H9 (cell line): ENCODE measurements around the gene ZNF132. TPM values are rescaled to one million over a fixed set of nuclear protein-coding genes. Genes with fewer than 3 reads are reported as not detected.

Experiments
- DNase-seq: peaks from one replicate; pipeline ENCODE4 v3.0.0-alpha.2; 2017
- H2AFZ ChIP-seq: one replicate; pipeline ENCODE4 v1.6.1; 2013; ENCODE audit warnings: mild to moderate bottlenecking, low read length, control low read depth, moderate library complexity
- H2AK5ac ChIP-seq: 2 replicates; pipeline ENCODE4 v1.6.1; 2013; ENCODE audit warnings: low read length, control low read depth, mixed read lengths; ENCODE audit not compliant: insufficient read length
- H2BK120ac ChIP-seq: one replicate; pipeline ENCODE4 v1.6.1; 2013; ENCODE audit warnings: low read depth, mild to moderate bottlenecking, low read length, control low read depth, inconsistent platforms; ENCODE audit not compliant: poor library complexity, severe bottlenecking
- H2BK12ac ChIP-seq: 2 replicates; pipeline ENCODE4 v1.6.1; 2013; ENCODE audit warnings: low read length, control low read depth, mixed read lengths, low read depth; ENCODE audit not compliant: insufficient read length
- H2BK15ac ChIP-seq: 2 replicates; pipeline ENCODE4 v1.6.1; 2013; ENCODE audit warnings: low read depth, low read length, control low read depth
- H2BK20ac ChIP-seq: one replicate; pipeline ENCODE4 v1.6.1; 2013; ENCODE audit warnings: low read depth, mild to moderate bottlenecking, low read length, control low read depth, inconsistent platforms; ENCODE audit not compliant: poor library complexity, severe bottlenecking
- H2BK5ac ChIP-seq: 2 replicates; pipeline ENCODE4 v1.6.1; 2013; ENCODE audit warnings: low read length, control low read depth, mixed read lengths; ENCODE audit not compliant: insufficient read length
- H3K14ac ChIP-seq: 2 replicates; pipeline ENCODE4 v1.6.1; 2013; ENCODE audit warnings: low read length, control low read depth; ENCODE audit not compliant: insufficient read depth
- H3K18ac ChIP-seq: 2 replicates; pipeline ENCODE4 v1.6.1; 2013; ENCODE audit warnings: low read depth, mild to moderate bottlenecking, mixed read lengths, low read length, control low read depth; ENCODE audit not compliant: insufficient read length
- H3K23ac ChIP-seq: 2 replicates; pipeline ENCODE4 v1.6.1; 2013; ENCODE audit warnings: low read length, control low read depth, mixed read lengths, low read depth; ENCODE audit not compliant: insufficient read length
- H3K23me2 ChIP-seq: 2 replicates; pipeline ENCODE4 v1.6.1; 2013; ENCODE audit warnings: low read depth, mild to moderate bottlenecking, mixed read lengths, low read length, control low read depth; ENCODE audit not compliant: insufficient read length, poor library complexity, severe bottlenecking
- H3K27ac ChIP-seq: 2 replicates; pipeline ENCODE4 v1.5.1; 2013; ENCODE audit warnings: low read length, control low read depth, mixed read lengths, low read depth; ENCODE audit not compliant: insufficient read length
- H3K27me3 ChIP-seq: 2 replicates; pipeline ENCODE4 v1.6.1; 2013; ENCODE audit warnings: low read length, control low read depth, inconsistent platforms; ENCODE audit not compliant: insufficient read depth
- H3K4ac ChIP-seq: 2 replicates; pipeline ENCODE4 v1.6.1; 2013; ENCODE audit warnings: low read depth, mild to moderate bottlenecking, control low read depth, inconsistent platforms, low read length, moderate library complexity
- H3K4me1 ChIP-seq: 2 replicates; pipeline ENCODE4 v1.6.1; 2013; ENCODE audit warnings: low read length, control low read depth, inconsistent platforms; ENCODE audit not compliant: insufficient read depth
- H3K4me2 ChIP-seq: 2 replicates; pipeline ENCODE4 v1.6.1; 2013; ENCODE audit warnings: low read length, control low read depth, mixed read lengths; ENCODE audit not compliant: insufficient read length, insufficient read depth
- H3K56ac ChIP-seq: 2 replicates; pipeline ENCODE4 v1.6.1; 2013; ENCODE audit warnings: low read depth, mild to moderate bottlenecking, mixed read lengths, low read length, control low read depth; ENCODE audit not compliant: insufficient read length
- H3K79me1 ChIP-seq: 2 replicates; pipeline ENCODE4 v1.6.1; 2013; ENCODE audit warnings: low read depth, mild to moderate bottlenecking, moderate library complexity, low read length, control low read depth, inconsistent platforms; ENCODE audit not compliant: insufficient read depth, poor library complexity, severe bottlenecking
- H3K79me2 ChIP-seq: 2 replicates; pipeline ENCODE4 v1.6.1; 2013; ENCODE audit warnings: low read length, control low read depth, inconsistent platforms; ENCODE audit not compliant: insufficient read depth
- H3K9ac ChIP-seq: 2 replicates; pipeline ENCODE4 v1.6.1; 2013; ENCODE audit warnings: low read length, control low read depth, mixed read lengths; ENCODE audit not compliant: insufficient read length; ENCODE audit errors: extremely low read depth
- H3K9me3 ChIP-seq: one replicate; pipeline ENCODE4 v1.6.1; 2013; ENCODE audit warnings: low read depth, low read length, inconsistent platforms; ENCODE audit not compliant: control insufficient read depth
- H3T11ph ChIP-seq: one replicate; pipeline ENCODE4 v1.6.1; 2013; ENCODE audit warnings: mild to moderate bottlenecking, low read length, control low read depth, inconsistent platforms
- H4K20me1 ChIP-seq: one replicate; pipeline ENCODE4 v1.6.1; 2013; ENCODE audit not compliant: control insufficient read depth, insufficient read length, insufficient read depth
- H4K5ac ChIP-seq: 2 replicates; pipeline ENCODE4 v1.6.1; 2013; ENCODE audit warnings: low read depth, mild to moderate bottlenecking, mixed read lengths, low read length, control low read depth; ENCODE audit not compliant: insufficient read length
- H4K8ac ChIP-seq: replicated peaks from 2 replicates; pipeline ENCODE4 v1.6.1; 2013; ENCODE audit warnings: low read length, control low read depth, mixed read lengths, low read depth; ENCODE audit not compliant: insufficient read length
- H4K91ac ChIP-seq: 2 replicates; pipeline ENCODE4 v1.6.1; 2013; ENCODE audit warnings: low read depth, mild to moderate bottlenecking, moderate library complexity, mixed read lengths, low read length, control low read depth; ENCODE audit not compliant: insufficient read length
- H3K27ac Mint-ChIP-seq, 3 experiments: 2 replicates in 2 of 3; 3 replicates in 1 of 3; pipeline ENCODE4 v1.8.0; 2020 to 2021; ENCODE audit warnings: mixed read lengths in 3 of 3, mild to moderate bottlenecking in 1 of 3, moderate library complexity in 1 of 3
- H3K27me3 Mint-ChIP-seq: 2 replicates; pipeline ENCODE4 v1.8.0; 2021; ENCODE audit warnings: low read depth, mild to moderate bottlenecking, moderate library complexity, mixed read lengths
- H3K36me3 Mint-ChIP-seq, 3 experiments: 2 replicates in 2 of 3; 3 replicates in 1 of 3; pipeline ENCODE4 v1.8.0; 2020 to 2021; ENCODE audit warnings: low read depth in 3 of 3, mixed read lengths in 3 of 3; ENCODE audit not compliant: insufficient read depth in 1 of 3
- H3K4me1 Mint-ChIP-seq, 2 experiments: 2 replicates each; pipeline ENCODE4 v1.8.0; 2020; ENCODE audit warnings: mixed read lengths in 2 of 2
- H3K4me3 Mint-ChIP-seq, 2 experiments: 2 replicates in 1 of 2; 3 replicates in 1 of 2; pipeline ENCODE4 v1.8.0; 2020 to 2021; ENCODE audit warnings: mild to moderate bottlenecking in 2 of 2, mixed read lengths in 2 of 2, moderate library complexity in 1 of 2
- H3K9me3 Mint-ChIP-seq, 2 experiments: 2 replicates in 1 of 2; 3 replicates in 1 of 2; pipeline ENCODE4 v1.8.0; 2020; ENCODE audit warnings: mild to moderate bottlenecking in 2 of 2, mixed read lengths in 2 of 2, moderate library complexity in 1 of 2
- CTCF ChIP-seq: fragments of 200-600 bp; sonication (generic); conservative IDR thresholded peaks from 3 replicates; pipeline ENCODE4 v1.8.0; 2021; ENCODE audit warnings: antibody characterized with exemption, mild to moderate bottlenecking
- WGBS: extraction: QIAGEN DNeasy Blood & Tissue Kit; methylation state at CpG from one replicate; pipeline ENCODE4 v1.1.7; 2013; ENCODE audit warnings: missing lambda C conversion rate, low lambda C conversion rate, mixed read lengths; ENCODE audit not compliant: insufficient read length; ENCODE audit errors: extremely low coverage; 5-methylcytosine and 5-hydroxymethylcytosine counted together
- total RNA-seq: library from RNA; stranded (reverse); gene quantifications from 2 replicates; pipeline ENCODE4 v1.2.1, GENCODE V29; 2021

Gene ZNF132
- total RNA-seq, 1 experiment from 2014 or later = 0.24 TPM

DNA sequence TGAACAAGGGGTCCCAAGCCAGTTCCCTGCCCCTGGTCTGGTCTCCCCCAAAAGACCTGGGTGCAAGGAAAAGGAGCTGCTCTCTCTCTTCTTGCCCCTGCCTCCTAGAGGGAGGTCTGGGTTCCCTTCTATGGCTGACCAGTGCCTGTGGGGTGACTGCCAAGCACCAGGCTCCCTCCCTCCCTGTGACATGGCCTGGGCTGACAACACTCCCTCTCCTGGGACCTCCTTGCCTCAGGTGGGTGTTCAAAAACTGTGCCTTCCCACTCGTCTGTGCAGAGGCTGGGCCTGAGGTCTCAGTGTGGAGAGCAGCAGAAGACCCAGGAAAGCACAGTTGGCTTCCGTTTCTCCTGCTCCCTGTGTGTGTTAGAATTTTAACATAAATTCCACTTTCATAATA lies 40.9 kb upstream of the ZNF132 start:
- no peak overlapping the region for H3K23ac ChIP-seq
- H3K27ac Mint-ChIP-seq = peak overlapping the region in 1 of 3 experiments; percentile 70; a peak in 1 of 7 replicates
- H2BK120ac ChIP-seq = no peak overlapping the region
- no peaks in the 10 kb centered on the region; the same call in 1 of the 2 replicates for H3K27me3 Mint-ChIP-seq
- H3K36me3 Mint-ChIP-seq = peaks cover 0 to 7% (median 2%) of the 10 kb centered on the region in 3 experiments; a peak in 3 of 7 replicates
- H4K5ac ChIP-seq = no peak overlapping the region
- no peak overlapping the region for H3K14ac ChIP-seq
- no peak overlapping the region for H3T11ph ChIP-seq
- H2BK5ac ChIP-seq = no peak overlapping the region
- H3K79me2 ChIP-seq = no peaks in the 10 kb centered on the region
- no peak overlapping the region for H3K4me2 ChIP-seq
- H3K56ac ChIP-seq = no peak overlapping the region
- peak overlapping the region in 1 of 2 experiments; percentile 51; a peak in 1 of 5 replicates for H3K4me3 Mint-ChIP-seq
- no peaks in the 10 kb centered on the region for H3K9me3 ChIP-seq
- no peaks in the 10 kb centered on the region for H4K20me1 ChIP-seq
- no peak overlapping the region for H3K4ac ChIP-seq
- no peak overlapping the region for H2AK5ac ChIP-seq
- WGBS = no CpG with 5 or more reads among the region's 2 CpGs
- H3K79me1 ChIP-seq = no peaks in the 10 kb centered on the region
- no peak for DNase-seq
- H2AFZ ChIP-seq = no peak overlapping the region
- no peaks in the 10 kb centered on the region for H3K9me3 Mint-ChIP-seq
- H3K4me1 ChIP-seq = no peaks in the 10 kb centered on the region
- no peak overlapping the region for H3K18ac ChIP-seq
- TF ChIP-seq CTCF = no peak
- no peak overlapping the region for H4K8ac ChIP-seq
- no peak overlapping the region for H3K9ac ChIP-seq
- H3K27me3 ChIP-seq = no peaks in the 10 kb centered on the region
- no peak overlapping the region for H2BK15ac ChIP-seq
- no peak overlapping the region for H2BK12ac ChIP-seq
- no peak overlapping the region for H2BK20ac ChIP-seq
- H3K4me1 Mint-ChIP-seq = peaks cover 6 to 7% of the 10 kb centered on the region in 2 experiments
- no peak overlapping the region for H4K91ac ChIP-seq
- H3K23me2 ChIP-seq = peaks cover 7% of the 10 kb centered on the region
- no peak overlapping the region for H3K27ac ChIP-seq
